HG03442 (cell line): ENCODE measurements around the gene ATG4D.
"Not testable (repeated sequence)": the region's sequence is repeated elsewhere in the genome, so short reads cannot be mapped to it uniquely, and the experiment has no call there.

Experiments
- ATAC-seq: cut with Tn5 transposase; IDR thresholded peaks from one replicate; pipeline ENCODE4 v1.9.1; 2021; ENCODE audit warnings: mild to moderate bottlenecking, moderate library complexity; ENCODE audit not compliant: unreplicated experiment

Gene ATG4D

GRCh38 chr19:10573793-10574192 is 30.1 kb downstream of the ATG4D start:
- not testable (repeated sequence) for ATAC-seq

DNA sequence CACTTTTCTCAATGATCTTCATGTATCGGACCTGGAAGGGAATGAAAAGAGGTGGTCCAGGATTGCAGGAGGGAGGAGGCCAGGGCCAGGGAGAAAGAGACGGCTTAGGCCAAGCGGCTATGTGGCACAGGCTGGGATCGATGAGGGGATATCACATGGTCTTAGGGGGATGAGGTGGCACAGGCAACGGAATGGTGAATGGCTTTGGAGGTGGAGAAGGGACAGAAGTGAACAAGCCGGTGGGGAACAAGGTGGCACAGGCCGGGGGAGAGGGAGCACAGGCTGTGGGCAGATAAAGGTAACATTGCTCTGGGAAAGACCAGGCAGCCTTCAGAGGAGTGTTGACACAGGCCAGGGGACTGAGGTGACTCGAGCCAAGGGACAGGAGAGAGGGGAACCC is 30.8 kb downstream of the ATG4D start:
- ATAC-seq = no peak

- ATAC-seq = no peak
Measured at GRCh38 chr19:10575011-10575716, 31.5 kb downstream of the ATG4D start.

GRCh38 chr19:10577951-10578350 is 34.2 kb downstream of the ATG4D start:
- no peak for ATAC-seq

DNA sequence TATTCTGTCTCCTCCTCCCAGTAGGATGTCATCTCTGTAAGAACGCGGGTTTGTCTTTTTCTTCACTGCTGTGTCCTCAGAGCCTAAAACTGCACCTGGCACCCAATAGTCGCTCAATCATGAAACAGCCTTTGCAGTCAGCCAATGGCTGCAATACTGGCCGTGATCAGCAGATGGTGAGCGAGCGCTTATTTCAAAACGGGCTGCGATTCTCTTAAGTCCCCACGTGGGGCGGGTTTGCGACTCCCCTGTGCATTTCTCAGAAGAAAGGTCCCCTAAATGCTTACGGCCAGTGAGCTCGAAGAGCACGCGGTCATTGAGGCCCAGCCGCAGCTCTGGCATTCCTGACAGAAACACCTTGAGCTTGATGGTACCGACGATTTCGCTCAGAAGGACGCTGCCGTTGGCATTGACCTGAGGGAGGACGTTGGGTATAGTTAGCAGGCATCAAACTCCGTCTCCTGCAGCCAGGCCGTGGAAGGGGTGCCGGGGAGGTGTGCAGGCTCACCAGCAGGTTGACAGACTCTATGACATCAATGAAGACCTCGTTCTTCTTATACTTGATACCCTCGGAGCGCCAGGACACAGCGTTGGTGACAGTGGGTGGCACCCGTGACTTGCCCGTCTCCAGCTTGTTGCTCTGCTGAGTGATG is 37.4 kb downstream of the ATG4D start:
- ATAC-seq = peak; percentile 49

GRCh38 chr19:10582091-10582490 is 38.4 kb downstream of the ATG4D start:
- ATAC-seq = no peak

DNA sequence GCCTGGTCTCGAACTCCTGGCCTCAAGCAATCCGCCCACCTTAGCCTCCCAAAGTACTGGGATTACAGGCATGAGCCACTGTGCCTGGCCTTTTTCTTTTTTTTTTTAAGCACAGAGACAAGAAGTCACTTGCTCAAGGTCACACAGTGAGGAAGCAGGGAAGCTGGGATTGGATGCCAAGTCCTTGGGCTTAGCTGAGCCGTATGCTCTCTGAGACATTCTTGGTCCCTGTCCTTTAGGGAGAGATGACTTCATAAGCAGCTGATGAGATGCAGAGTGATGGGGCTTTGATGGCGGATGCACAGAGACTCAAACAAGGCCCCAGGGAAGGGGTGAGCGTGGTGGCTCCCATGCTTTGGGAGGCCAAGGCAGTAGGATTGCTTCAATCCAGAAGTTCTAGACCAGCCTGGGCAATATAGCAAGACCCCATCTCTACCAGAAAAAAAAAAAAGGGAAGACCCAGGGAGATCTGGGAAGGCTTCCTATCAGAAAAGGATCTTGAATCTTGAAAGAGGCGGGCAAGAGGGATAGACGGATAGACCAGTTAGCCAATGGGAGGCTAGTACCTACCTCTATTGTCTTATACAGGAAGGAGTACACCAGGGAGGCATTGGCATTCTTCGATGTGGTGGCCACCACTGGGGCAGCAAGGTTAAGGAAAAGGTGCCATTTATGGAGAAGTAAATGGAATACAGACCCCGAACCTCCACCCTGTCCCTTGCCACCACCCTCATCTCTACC is 39.5 kb downstream of the ATG4D start:
- ATAC-seq = no peak

GRCh38 chr19:10586396-10586795 is 42.7 kb downstream of the ATG4D start:
- ATAC-seq = no peak

DNA sequence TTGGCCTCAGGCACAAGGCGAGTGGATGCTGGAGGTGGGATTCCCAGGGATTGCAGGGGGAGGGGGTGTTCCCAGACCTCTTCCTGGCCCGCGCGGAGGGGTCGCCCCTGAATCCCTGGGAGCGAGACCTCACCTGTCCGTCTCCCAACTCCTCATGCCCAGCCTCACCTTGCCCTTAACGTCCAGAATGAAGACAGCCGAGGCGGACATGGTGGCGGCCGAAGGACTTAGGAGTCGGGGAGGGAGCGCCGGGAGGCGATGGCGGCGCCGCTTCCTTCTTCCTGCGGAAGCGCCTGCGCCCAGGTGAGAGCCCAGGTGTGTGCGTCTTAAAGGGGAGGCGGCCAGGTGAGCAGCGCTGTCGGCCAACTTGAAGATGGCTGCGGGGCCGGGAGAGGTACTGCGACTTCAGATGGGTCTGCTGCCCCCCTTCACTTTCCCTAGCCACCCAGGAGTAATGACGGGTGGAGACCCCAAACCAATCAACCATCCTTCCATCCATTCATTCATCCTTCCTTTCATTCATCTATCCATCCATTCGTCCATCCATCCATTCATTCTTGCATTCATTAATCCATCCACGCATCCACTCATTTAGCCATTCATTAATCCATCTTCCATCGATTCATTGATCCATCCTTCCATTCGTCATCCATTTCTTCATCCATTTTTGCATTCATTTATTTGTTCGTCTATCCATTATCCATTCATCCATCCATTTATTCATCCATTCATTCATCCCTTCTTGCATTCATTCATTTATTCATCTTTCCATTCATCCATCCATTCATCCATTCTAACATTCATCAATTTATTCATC is 43.5 kb downstream of the ATG4D start, which contains the start of gene AP1M2:
TSS of gene AP1M2 (minus strand) at position 291 of the 817 bp plus-strand sequence. CDS start at position 210, 81 bp downstream.
- no peak for ATAC-seq

GRCh38 chr19:10587839-10588150 is 44.1 kb downstream of the ATG4D start:
- ATAC-seq = no peak

- ATAC-seq = no peak
Measured at GRCh38 chr19:10593148-10593547, 49.4 kb downstream of the ATG4D start.

GRCh38 chr19:10593820-10594637 is 50.3 kb downstream of the ATG4D start:
- no peak for ATAC-seq

- ATAC-seq = no peak
Measured at GRCh38 chr19:10600149-10600548, 56.4 kb downstream of the ATG4D start.

DNA sequence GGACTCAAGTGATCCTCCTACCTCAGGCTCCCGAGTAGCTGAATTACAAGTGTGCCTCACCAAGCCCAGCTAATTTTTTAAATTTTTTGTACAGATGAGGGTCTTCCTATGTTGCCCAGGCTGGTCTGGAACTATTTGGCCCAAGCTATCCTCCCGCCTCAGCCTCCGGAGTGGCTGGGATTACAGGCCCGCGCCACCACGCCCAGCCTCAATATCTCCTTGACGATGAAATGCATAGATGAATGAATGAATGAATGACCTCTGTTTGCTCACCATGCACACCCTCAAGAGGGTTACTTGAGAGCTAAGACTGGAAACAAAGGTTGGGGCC is 58.3 kb downstream of the ATG4D start:
- ATAC-seq = no peak

- ATAC-seq = peak; percentile 55
Measured at GRCh38 chr19:10602330-10603083, 58.8 kb downstream of the ATG4D start.
